Measurements from ENCODE around the gene UHRF1.
"Not testable (repeated sequence)": the region's sequence is repeated elsewhere in the genome, so short reads cannot be mapped to it uniquely, and the experiment has no call there.

The UHRF1 gene

DNA sequence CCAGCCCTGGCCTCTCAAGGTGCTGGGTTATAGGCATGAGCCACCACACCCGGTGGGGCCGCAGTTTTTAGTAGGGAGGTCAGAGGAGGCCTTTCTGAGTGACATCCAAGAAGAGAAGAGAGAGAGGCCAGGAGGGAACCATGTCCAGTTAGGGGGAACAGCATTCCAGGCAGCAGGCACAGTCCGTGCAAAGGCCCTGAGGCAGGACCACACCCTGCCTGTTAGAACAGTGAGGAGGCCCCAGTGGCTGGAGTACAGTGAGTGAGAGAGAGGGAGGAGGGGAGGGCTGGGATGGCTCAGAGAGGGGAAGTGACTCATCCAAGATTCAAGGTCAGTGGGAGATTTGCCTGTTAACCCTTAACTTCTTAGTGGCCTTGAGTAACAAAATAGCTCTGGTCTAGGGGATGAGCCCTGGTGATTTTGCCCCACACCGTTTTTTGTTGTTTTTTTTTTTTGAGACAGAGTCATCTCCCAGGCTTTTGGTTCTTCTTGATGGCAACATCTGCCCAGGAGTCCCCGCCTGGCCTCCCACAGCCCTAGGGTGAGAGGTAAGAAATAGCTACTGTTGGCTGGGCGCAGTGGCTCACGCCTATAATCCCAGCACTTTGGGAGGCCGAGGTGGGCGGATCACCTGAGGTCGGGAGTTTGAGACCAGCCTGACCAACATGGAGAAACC is 39.1 kb upstream of the UHRF1 start:
- in situ Hi-C loops (cut with MboI; ENCODE audit: low pct_unique_long_range_greater_than_20kb, low sequenced_read_pairs, unreplicated experiment): no loop called here
- TF ChIP-seq CTCF (IDR thresholded peaks at IDR 0.05; ENCODE audit: extremely low read depth, insufficient read depth, missing control alignments): no peak
- DNase-seq (ENCODE audit: low spot score): no peak

- in situ Hi-C loops (cut with MboI; ENCODE audit: low pct_unique_long_range_greater_than_20kb, low sequenced_read_pairs, unreplicated experiment): no loop called here
- DNase-seq (ENCODE audit: low spot score): no peak
- no peak for TF ChIP-seq CTCF (IDR thresholded peaks at IDR 0.05; ENCODE audit: extremely low read depth, insufficient read depth, missing control alignments)
These were observed 37.6 kb upstream of the UHRF1 start for GRCh38 chr19:4871711-4872110.

DNA sequence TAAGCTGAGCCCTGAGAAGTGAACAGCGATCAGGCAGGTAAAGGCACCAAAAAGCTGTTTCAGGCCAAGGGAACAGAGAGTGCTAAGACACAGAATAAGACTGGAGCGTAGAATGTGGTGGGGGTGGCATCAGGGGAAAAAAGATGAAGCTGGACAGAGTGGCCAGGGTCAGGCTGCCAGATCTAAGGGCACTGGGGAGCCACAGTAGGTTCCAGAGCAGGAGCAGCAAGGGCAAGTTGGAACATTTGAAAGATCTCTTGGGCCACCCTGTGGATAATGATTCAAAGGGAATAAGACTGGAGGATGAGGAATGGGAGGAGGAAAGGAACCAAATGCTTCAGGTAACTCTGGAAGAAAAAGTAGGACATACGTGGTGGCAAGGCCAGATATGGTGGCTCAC is 35.4 kb upstream of the UHRF1 start:
- in situ Hi-C loops (cut with MboI; ENCODE audit: low pct_unique_long_range_greater_than_20kb, low sequenced_read_pairs, unreplicated experiment): no loop called here
- no peak for TF ChIP-seq CTCF (IDR thresholded peaks at IDR 0.05; ENCODE audit: extremely low read depth, insufficient read depth, missing control alignments)

GRCh38 chr19:4877753-4878490 is 31.4 kb upstream of the UHRF1 start:
- DNase-seq (ENCODE audit: low spot score): peak; percentile 37
- in situ Hi-C loops (cut with MboI; ENCODE audit: low pct_unique_long_range_greater_than_20kb, low sequenced_read_pairs, unreplicated experiment): no loop called here
- no peak for TF ChIP-seq CTCF (IDR thresholded peaks at IDR 0.05; ENCODE audit: extremely low read depth, insufficient read depth, missing control alignments)

More for the DNA sequence above, 35.4 kb upstream of the UHRF1 start:
- no peak for DNase-seq (ENCODE audit: low spot score)

DNA sequence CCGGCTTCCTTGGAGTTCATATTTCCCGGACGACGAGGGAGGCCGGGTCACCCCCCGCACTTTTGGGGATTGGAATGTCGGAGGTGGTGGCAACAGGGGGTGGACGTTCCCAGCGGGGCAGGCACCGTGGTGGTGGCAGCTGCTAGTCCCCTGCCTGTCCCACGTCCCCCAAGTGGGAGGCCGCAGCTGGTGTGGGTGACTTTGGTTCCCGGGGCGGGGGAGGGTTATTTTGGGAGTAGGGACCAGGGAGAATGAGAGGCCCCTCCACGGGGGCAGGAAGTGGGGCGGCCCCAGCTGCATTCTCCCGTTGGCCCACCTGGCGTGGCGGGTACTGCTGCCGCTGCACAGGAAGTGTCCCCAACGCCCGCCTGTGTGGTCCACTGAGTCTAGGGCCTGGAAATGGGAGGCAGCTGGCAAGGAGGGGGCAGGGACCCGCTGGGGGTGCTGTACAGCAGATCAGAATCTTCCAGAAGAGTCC is 30.8 kb upstream of the UHRF1 start:
- peak; percentile 41 for DNase-seq (ENCODE audit: low spot score)
- no peak for TF ChIP-seq CTCF (IDR thresholded peaks at IDR 0.05; ENCODE audit: extremely low read depth, insufficient read depth, missing control alignments)
- in situ Hi-C loops (cut with MboI; ENCODE audit: low pct_unique_long_range_greater_than_20kb, low sequenced_read_pairs, unreplicated experiment): no loop called here

DNA sequence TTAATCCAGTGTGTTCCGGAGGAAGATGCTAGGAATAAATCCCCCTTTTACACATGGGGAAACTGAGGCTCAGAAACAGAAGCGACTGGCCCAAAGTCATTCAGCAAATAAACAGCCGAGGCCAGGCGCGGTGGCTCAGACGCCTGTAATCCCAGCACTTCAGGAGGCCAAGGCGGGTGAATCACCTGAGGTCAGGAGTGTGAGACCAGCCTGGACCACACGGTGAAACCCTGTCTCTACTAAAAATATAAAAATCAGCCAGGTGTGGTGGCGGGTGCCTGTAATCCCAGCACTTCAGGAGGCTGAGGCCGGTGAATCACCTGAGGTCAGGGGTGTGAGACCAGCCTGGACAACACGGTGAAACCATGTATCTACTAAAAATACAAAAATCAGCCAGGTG is 30.3 kb upstream of the UHRF1 start:
- no peak for TF ChIP-seq CTCF (IDR thresholded peaks at IDR 0.05; ENCODE audit: extremely low read depth, insufficient read depth, missing control alignments)
- in situ Hi-C loops (cut with MboI; ENCODE audit: low pct_unique_long_range_greater_than_20kb, low sequenced_read_pairs, unreplicated experiment): no loop called here
- DNase-seq (ENCODE audit: low spot score): no peak

DNA sequence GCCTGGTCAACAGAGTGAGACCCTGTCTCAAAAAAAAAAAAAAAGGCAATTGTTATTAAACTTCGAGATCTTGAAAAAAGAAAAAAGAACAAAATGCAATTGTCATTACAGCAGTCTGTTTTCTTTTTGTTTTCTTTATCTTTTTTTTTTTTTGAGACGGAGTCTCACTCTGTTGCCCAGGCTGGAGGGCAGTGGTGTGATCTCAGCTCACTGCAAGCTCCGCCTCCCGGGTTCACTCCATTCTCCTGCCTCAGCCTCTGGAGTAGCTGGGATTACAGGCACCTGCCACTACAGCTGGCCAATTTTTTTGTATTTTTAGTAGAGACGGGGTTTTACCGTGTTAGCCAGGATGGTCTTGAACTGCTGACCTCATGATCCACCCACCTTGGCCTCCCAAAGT is 26.4 kb upstream of the UHRF1 start:
- in situ Hi-C loops (cut with MboI; ENCODE audit: low pct_unique_long_range_greater_than_20kb, low sequenced_read_pairs, unreplicated experiment); DNase-seq (ENCODE audit: low spot score): not testable (repeated sequence)

DNA sequence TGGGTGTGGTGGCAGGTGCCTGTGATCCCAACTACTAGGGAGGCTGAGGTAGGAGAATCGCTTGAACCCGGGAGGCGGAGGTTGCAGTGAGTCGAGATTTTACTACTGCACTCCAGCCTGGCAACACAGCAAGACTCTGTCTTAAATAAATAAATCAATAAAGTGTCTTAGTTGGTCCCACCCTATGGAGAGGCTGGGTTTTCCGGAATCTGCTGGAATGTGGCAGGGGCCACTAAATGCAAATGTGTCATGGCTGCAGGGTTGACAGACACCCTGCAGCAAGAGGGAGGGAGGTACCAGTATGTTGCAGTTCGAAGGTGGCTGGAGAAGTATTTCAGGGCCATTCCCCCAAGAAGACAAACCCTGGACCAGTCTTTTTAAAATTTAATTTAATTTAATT is 24.3 kb upstream of the UHRF1 start:
- in situ Hi-C loops (cut with MboI; ENCODE audit: low pct_unique_long_range_greater_than_20kb, low sequenced_read_pairs, unreplicated experiment); DNase-seq (ENCODE audit: low spot score): not testable (repeated sequence)

- DNase-seq (ENCODE audit: low spot score); in situ Hi-C loops (cut with MboI; ENCODE audit: low pct_unique_long_range_greater_than_20kb, low sequenced_read_pairs, unreplicated experiment): not testable (repeated sequence)
These were observed 21.5 kb upstream of the UHRF1 start for GRCh38 chr19:4887803-4888202.

Data from GM13977 (cell line).